Endothelial cell (in vitro differentiated cells): Measurements from ENCODE around the gene PCSK5. TPM values are rescaled to one million over a fixed set of nuclear protein-coding genes. Genes with fewer than 3 reads are reported as not detected.

Experiments
- DNase-seq: peaks from one replicate; pipeline ENCODE4 v3.0.0; 2021; ENCODE audit warnings: low spot score
- H3K27ac Mint-ChIP-seq: one replicate; pipeline ENCODE4 v1.8.0; 2021; ENCODE audit warnings: mixed read lengths, inconsistent platforms; ENCODE audit not compliant: unreplicated experiment
- H3K27me3 Mint-ChIP-seq: one replicate; pipeline ENCODE4 v1.8.0; 2021; ENCODE audit warnings: mild to moderate bottlenecking, moderate library complexity, mixed read lengths, inconsistent platforms; ENCODE audit not compliant: unreplicated experiment
- H3K36me3 Mint-ChIP-seq: one replicate; pipeline ENCODE4 v1.8.0; 2021; ENCODE audit warnings: mild to moderate bottlenecking, low read depth, mixed read lengths, inconsistent platforms; ENCODE audit not compliant: unreplicated experiment
- H3K4me1 Mint-ChIP-seq: one replicate; pipeline ENCODE4 v1.8.0; 2021; ENCODE audit warnings: mild to moderate bottlenecking, mixed read lengths, inconsistent platforms; ENCODE audit not compliant: unreplicated experiment
- H3K4me3 Mint-ChIP-seq: one replicate; pipeline ENCODE4 v1.8.0; 2021; ENCODE audit warnings: mild to moderate bottlenecking, mixed read lengths, inconsistent platforms; ENCODE audit not compliant: unreplicated experiment
- H3K9me3 Mint-ChIP-seq: one replicate; pipeline ENCODE4 v1.8.0; 2021; ENCODE audit warnings: mixed read lengths, inconsistent platforms; ENCODE audit not compliant: unreplicated experiment
- total RNA-seq: library from RNA; stranded (reverse); fragmentation: NEBNext Ultra II Directional; extraction: Animal tissue kit (Norgen Biotek cat#: 25700); gene quantifications from one replicate; pipeline ENCODE4 v1.2.1, GENCODE V29; 2021; ENCODE audit not compliant: unreplicated experiment
- TF ChIP-seq, protein P1 (sequence below): fragments of 200-600 bp; sonication (generic); IDR thresholded peaks from one replicate; pipeline ENCODE4 v1.5.0; 2021; ENCODE audit warnings: antibody characterized with exemption; ENCODE audit not compliant: unreplicated experiment

The PCSK5 gene
- total RNA-seq, 1 donor from 2014 or later: 3.1 TPM

DNA sequence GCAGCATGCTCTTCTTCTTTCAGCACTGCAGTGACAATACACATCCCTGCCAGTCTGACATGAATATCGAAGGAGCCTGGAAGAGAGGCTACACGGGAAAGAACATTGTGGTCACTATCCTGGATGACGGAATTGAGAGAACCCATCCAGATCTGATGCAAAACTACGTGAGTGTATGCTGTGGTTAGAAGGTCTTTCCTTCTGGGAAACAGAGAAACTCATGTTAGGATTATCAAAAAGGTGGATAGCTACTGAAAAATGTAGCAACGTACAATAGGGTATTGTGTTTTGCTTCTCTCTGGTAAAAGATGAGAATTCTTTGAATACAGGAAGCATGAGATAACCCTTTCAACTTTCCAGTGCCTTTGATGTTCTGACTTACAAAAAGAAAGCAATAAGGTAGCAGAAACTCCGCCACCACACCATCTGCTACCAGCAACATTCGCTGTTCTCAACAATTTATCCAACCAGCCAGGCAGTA, 133.3 kb downstream of the PCSK5 start:
- TF ChIP-seq, protein P1, sequence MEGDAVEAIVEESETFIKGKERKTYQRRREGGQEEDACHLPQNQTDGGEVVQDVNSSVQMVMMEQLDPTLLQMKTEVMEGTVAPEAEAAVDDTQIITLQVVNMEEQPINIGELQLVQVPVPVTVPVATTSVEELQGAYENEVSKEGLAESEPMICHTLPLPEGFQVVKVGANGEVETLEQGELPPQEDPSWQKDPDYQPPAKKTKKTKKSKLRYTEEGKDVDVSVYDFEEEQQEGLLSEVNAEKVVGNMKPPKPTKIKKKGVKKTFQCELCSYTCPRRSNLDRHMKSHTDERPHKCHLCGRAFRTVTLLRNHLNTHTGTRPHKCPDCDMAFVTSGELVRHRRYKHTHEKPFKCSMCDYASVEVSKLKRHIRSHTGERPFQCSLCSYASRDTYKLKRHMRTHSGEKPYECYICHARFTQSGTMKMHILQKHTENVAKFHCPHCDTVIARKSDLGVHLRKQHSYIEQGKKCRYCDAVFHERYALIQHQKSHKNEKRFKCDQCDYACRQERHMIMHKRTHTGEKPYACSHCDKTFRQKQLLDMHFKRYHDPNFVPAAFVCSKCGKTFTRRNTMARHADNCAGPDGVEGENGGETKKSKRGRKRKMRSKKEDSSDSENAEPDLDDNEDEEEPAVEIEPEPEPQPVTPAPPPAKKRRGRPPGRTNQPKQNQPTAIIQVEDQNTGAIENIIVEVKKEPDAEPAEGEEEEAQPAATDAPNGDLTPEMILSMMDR: no peak
- H3K4me3 Mint-ChIP-seq: no peak overlapping the region
- peak overlapping the region; percentile 21 for H3K27ac Mint-ChIP-seq
- H3K36me3 Mint-ChIP-seq: peaks cover 4% of the 10 kb centered on the region
- H3K9me3 Mint-ChIP-seq: no peaks in the 10 kb centered on the region
- peaks cover 18% of the 10 kb centered on the region for H3K4me1 Mint-ChIP-seq
- H3K27me3 Mint-ChIP-seq: no peaks in the 10 kb centered on the region
- DNase-seq: no peak

DNA sequence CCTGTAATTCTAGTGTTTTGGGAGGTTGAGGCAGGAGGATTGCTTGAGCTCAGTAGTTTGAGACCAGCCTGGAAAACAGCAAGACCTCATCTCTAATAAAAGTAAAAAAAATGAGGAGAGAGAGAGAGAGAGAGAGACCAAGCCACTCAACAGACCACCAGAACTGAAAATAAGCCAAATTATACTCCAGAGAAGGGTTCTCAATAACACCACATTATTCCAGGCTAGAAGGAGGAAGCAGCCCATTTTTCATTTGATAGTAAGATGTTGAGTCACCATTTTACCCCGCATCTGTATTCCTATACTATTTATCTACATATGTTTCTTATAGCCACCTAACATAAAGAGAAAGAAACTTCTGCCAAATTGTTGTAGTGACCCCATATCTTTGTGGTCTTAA, 134.8 kb downstream of the PCSK5 start:
- TF ChIP-seq, protein P1: no peak
- Mint-ChIP-seq H3K4me1 (peaks cover 18% of the 10 kb centered on the region), H3K36me3 (peaks cover 4% of the 10 kb centered on the region), H3K9me3 (no peaks in the 10 kb centered on the region), H3K27ac (no peak overlapping the region), H3K27me3 (no peaks in the 10 kb centered on the region), H3K4me3 (no peak overlapping the region)
- no peak for DNase-seq

DNA sequence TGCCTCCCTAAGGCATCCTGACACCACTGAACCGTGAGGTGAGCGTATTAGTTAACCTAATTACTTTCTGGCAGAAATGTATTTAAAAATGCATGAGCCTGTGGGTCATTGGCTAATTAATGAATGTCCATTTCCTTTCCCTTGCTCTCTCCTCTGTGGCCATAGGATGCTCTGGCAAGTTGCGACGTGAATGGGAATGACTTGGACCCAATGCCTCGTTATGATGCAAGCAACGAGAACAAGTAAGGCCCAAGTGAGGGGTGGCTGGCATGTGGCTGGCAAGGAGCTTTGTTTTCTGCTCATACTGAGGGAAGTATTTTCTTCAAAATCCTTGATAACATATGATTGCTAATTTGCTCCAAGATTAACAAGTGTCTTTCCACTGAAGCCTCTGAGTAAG, 136.3 kb downstream of the PCSK5 start:
- Mint-ChIP-seq H3K36me3 (peaks cover 4% of the 10 kb centered on the region), H3K27ac (no peak overlapping the region)
- TF ChIP-seq, protein P1: no peak

DNA sequence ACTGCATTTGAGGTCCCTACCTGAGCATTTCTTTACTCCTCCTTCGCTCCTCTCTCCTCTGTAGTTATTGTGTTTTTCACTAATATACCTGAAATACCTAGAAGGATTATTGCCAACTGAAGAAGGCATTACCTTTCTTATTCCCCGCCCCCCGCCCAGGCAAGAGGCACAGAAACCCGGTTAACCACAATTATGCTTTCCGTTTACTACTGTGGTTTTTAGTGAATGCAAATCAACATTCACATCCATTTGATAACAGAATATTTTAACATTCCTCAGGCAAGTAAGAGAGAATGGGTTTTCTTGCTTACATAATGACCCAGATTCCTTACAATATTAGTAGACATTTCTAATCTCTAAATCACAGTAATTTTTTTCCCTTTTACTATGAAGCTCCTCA, 136.9 kb downstream of the PCSK5 start:
- DNase-seq: no peak
- Mint-ChIP-seq H3K27me3 (no peaks in the 10 kb centered on the region), H3K27ac (no peak overlapping the region)

More for the DNA sequence above, 136.3 kb downstream of the PCSK5 start:
- Mint-ChIP-seq H3K4me3 (no peak overlapping the region), H3K4me1 (peaks cover 18% of the 10 kb centered on the region), H3K27me3 (no peaks in the 10 kb centered on the region), H3K9me3 (no peaks in the 10 kb centered on the region)
- DNase-seq: no peak

DNA sequence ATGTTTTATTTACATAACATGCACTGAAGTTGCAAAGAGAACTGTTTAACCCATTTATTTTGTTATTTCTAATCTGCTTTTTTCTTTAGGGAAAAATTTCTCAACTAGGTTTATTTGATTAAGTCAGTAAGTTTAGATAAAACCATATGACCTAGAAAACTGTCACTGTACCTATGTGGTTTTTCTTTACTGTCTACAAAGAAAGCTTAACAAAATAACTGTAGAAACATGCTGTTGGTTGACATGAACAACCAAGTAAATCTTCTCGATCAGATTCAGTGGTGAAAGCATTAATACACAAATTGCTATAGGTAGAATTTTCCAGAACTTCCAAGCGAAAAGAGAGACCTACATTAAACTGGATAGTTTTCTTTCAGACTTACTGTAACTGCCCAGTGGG, 137.4 kb downstream of the PCSK5 start:
- peaks cover 14% of the 10 kb centered on the region for H3K4me1 Mint-ChIP-seq
- TF ChIP-seq, protein P1: no peak
- no peak overlapping the region for H3K4me3 Mint-ChIP-seq
- DNase-seq: no peak
- no peaks in the 10 kb centered on the region for H3K27me3 Mint-ChIP-seq
- H3K36me3 Mint-ChIP-seq: peaks cover 4% of the 10 kb centered on the region
- H3K27ac Mint-ChIP-seq: no peak overlapping the region
- H3K9me3 Mint-ChIP-seq: no peaks in the 10 kb centered on the region

More for the DNA sequence above, 136.9 kb downstream of the PCSK5 start:
- H3K9me3 Mint-ChIP-seq: no peaks in the 10 kb centered on the region
- TF ChIP-seq, protein P1: no peak
- no peak overlapping the region for H3K4me3 Mint-ChIP-seq
- H3K4me1 Mint-ChIP-seq: peaks cover 17% of the 10 kb centered on the region
- peaks cover 4% of the 10 kb centered on the region for H3K36me3 Mint-ChIP-seq
